Measurements from ENCODE around the gene PSMC3.

DNA sequence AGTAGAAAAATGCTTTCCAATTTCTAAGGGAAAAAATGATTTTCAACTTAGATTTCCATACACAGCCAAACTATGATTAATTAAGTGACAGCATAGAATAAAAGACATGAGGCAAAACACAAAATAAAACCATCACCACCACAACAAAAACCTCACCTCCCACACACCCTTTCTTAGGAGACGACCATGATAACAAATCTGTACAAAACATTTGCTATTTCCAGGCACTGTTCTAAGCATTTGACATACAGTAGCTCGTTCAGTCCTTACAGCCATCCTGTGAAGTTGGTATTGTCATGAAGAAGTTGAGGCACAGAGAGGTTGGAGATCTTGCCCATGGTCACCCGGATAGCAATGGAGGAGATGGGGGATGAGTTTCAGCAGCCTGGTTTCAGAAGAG, 56.6 kb downstream of the PSMC3 start:
- TF ChIP-seq TARDBP (IDR thresholded peaks at IDR 0.05) (no peak), BHLHE40 (IDR thresholded peaks at IDR 0.05; ENCODE audit: borderline replicate concordance) (no peak), NFRKB (IDR thresholded peaks at IDR 0.05) (no peak), LEF1 (IDR thresholded peaks at IDR 0.05; ENCODE audit: borderline replicate concordance) (no peak), PKNOX1 (IDR thresholded peaks at IDR 0.05) (no peak), FOXA1 (IDR thresholded peaks at IDR 0.05) (no peak), ARNT (IDR thresholded peaks at IDR 0.05) (no peak)
